Spleen (tissue), 11 donors: Measurements from ENCODE around the gene FKBP2. TPM values are rescaled to one million over a fixed set of nuclear protein-coding genes. Genes with fewer than 3 reads are reported as not detected.

Experiments used
- DNase-seq: peaks from one replicate; pipeline ENCODE4 v3.0.0-alpha.2; 2020
- H3K27ac ChIP-seq, 8 donors: fragments of 200-600 bp; sonication (generic) in 7 of 8; 1 replicate in 4 of 8; 2 replicates in 4 of 8; pipeline versions ENCODE4 v1.5.0 to v1.8.0; 2016 to 2021; ENCODE audit warnings: inconsistent platforms in 4 of 8, mild to moderate bottlenecking in 4 of 8, moderate library complexity in 1 of 8
- H3K27me3 ChIP-seq, 7 donors: fragments of 200-600 bp; sonication (generic) in 6 of 7; replicated peaks in 1 of 7; 1 replicate in 4 of 7; 2 replicates in 3 of 7; pipeline versions ENCODE4 v1.5.0 to v1.8.0; 2016 to 2021; ENCODE audit warnings: inconsistent platforms in 3 of 7, mild to moderate bottlenecking in 1 of 7
- H3K36me3 ChIP-seq, 6 donors: fragments of 200-600 bp; sonication (generic) in 5 of 6; 1 replicate in 4 of 6; 2 replicates in 2 of 6; pipeline versions ENCODE4 v1.5.0 to v1.8.0; 2016 to 2021; ENCODE audit warnings: inconsistent platforms in 2 of 6
- H3K4me1 ChIP-seq, 6 donors: fragments of 200-600 bp; sonication (generic) in 5 of 6; 1 replicate in 3 of 6; 2 replicates in 3 of 6; pipeline versions ENCODE4 v1.5.0 to v1.8.0; 2016 to 2021; ENCODE audit warnings: inconsistent platforms in 3 of 6
- H3K4me3 ChIP-seq, 8 donors: fragments of 200-600 bp; sonication (generic) in 7 of 8; 1 replicate in 4 of 8; 2 replicates in 4 of 8; pipeline versions ENCODE4 v1.5.0 to v1.8.0; 2016 to 2021; ENCODE audit warnings: inconsistent platforms in 4 of 8, mild to moderate bottlenecking in 4 of 8, moderate library complexity in 2 of 8
- H3K9me3 ChIP-seq, 8 donors: fragments of 200-600 bp; sonication (generic) in 7 of 8; 1 replicate in 4 of 8; 2 replicates in 4 of 8; pipeline versions ENCODE4 v1.5.0 to v1.8.0; 2016 to 2021; ENCODE audit warnings: inconsistent platforms in 4 of 8
- POLR2A ChIP-seq, 3 donors: fragments of 450-650 bp; IDR thresholded peaks; one replicate each; pipeline ENCODE4 v1.5.1; 2017; ENCODE audit warnings: antibody characterized with exemption in 3 of 3, mild to moderate bottlenecking in 1 of 3
- POLR2AphosphoS5 ChIP-seq, 3 donors: sonication (generic); formaldehyde crosslinking; IDR thresholded peaks; one replicate each; pipeline ENCODE4 v1.5.1; 2017; ENCODE audit warnings: antibody characterized with exemption in 3 of 3
- WGBS, 5 donors: extraction: QIAGEN DNeasy Blood & Tissue Kit in 3 of 5; methylation state at CpG; one replicate each; pipeline versions ENCODE4 v1.1.5 to v1.1.7; 2013 to 2018; 5-methylcytosine and 5-hydroxymethylcytosine counted together
- intact Hi-C: fragments of 100-400 bp; cut with DNase I; formaldehyde crosslinking; loops from one replicate; pipeline ENCODE4 v1.15.0; 2023; ENCODE audit warnings: low total_unique reads
- polyA plus RNA-seq, 3 donors: library from polyadenylated mRNA; stranded (reverse); fragments of 200-250 nt; gene quantifications; one replicate each; pipeline ENCODE4 v1.2.1, GENCODE V29; 2013
- total RNA-seq, 7 donors: library from RNA; depleted of rRNA in 3 of 7; stranded (reverse); fragments of >200 nt in 3 of 7; fragmentation: NEBNext Ultra II Directional in 4 of 7; extraction: Animal tissue kit (Norgen Biotek cat#: 25700) in 4 of 7; gene quantifications; one replicate each; pipeline versions ENCODE4 v1.1.0 to v1.2.1, GENCODE V29; 2016 to 2021
- TF ChIP-seq, protein P1 (sequence below), 11 experiments: fragments of 200-600 bp in 7 of 11; fragments of 450-650 bp in 4 of 11; sonication (generic) in 4 of 11; IDR thresholded peaks in 8 of 11; conservative IDR thresholded peaks in 3 of 11; 1 replicate in 7 of 11; 2 replicates in 4 of 11; pipeline versions ENCODE4 v1.4.0 to v1.8.0; 2016 to 2021; ENCODE audit warnings: antibody characterized with exemption in 11 of 11, inconsistent platforms in 4 of 11, mild to moderate bottlenecking in 1 of 11
- donor health status: healthy with polysubstance abuse.
- donor health status: DM: no; HTN: no; CAD: no; lungs with moderate emphysema.
- donor health status: DM: no; HTN: no; CAD: no.
- donor health status: Bipolar disorder and iron deficiency.
- donor health status: healthy.
- donor health status: DM: no; HTN: no; CAD: no.
- donor health status: DM: yes; HTN: yes; CAD: no.

The FKBP2 gene
- total and polyA plus RNA-seq, 10 donors: 26.9 to 104 (median 44.7) TPM

- TF ChIP-seq POLR2AphosphoS5 (IDR thresholded peaks at IDR 0.05): no peak
- TF ChIP-seq POLR2A (IDR thresholded peaks at IDR 0.05): no peak
- TF ChIP-seq, protein P1, sequence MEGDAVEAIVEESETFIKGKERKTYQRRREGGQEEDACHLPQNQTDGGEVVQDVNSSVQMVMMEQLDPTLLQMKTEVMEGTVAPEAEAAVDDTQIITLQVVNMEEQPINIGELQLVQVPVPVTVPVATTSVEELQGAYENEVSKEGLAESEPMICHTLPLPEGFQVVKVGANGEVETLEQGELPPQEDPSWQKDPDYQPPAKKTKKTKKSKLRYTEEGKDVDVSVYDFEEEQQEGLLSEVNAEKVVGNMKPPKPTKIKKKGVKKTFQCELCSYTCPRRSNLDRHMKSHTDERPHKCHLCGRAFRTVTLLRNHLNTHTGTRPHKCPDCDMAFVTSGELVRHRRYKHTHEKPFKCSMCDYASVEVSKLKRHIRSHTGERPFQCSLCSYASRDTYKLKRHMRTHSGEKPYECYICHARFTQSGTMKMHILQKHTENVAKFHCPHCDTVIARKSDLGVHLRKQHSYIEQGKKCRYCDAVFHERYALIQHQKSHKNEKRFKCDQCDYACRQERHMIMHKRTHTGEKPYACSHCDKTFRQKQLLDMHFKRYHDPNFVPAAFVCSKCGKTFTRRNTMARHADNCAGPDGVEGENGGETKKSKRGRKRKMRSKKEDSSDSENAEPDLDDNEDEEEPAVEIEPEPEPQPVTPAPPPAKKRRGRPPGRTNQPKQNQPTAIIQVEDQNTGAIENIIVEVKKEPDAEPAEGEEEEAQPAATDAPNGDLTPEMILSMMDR (IDR thresholded peaks at IDR 0.05 in 8 of 11, conservative IDR thresholded peaks at IDR 0.05 in 3 of 11): no peak
- 84 to 95% (median 94%) methylated on average over 14 to 15 of the region's 15 CpGs for WGBS, 5 donors
- Histone ChIP-seq H3K9me3 (no peaks in the 10 kb centered on the region), H3K27ac (no peak overlapping the region), H3K27me3 (no peaks in the 10 kb centered on the region), H3K36me3 (peaks cover 0 to 44% (median 20%) of the 10 kb centered on the region in 6 donors), H3K4me1 (peaks cover 5 to 32% (median 14%) of the 10 kb centered on the region in 6 donors), H3K4me3 (no peak overlapping the region)
- intact Hi-C loops: no loop called here
- DNase-seq: no peak
Observed at GRCh38 chr11:64275031-64275800, 34.3 kb downstream of the FKBP2 start.

GRCh38 chr11:64275841-64276240 is 34.9 kb downstream of the FKBP2 start:
- intact Hi-C loops: no loop called here
- Histone ChIP-seq H3K4me1 (peaks cover 5 to 27% (median 14%) of the 10 kb centered on the region in 6 donors), H3K36me3 (peaks cover 0 to 47% (median 20%) of the 10 kb centered on the region in 6 donors), H3K9me3 (no peaks in the 10 kb centered on the region), H3K27me3 (no peaks in the 10 kb centered on the region), H3K27ac (no peak overlapping the region), H3K4me3 (no peak overlapping the region)
- 43 to 100% (median 89%) methylated on average over 1 to 2 of the region's 2 CpGs for WGBS, 5 donors
- TF ChIP-seq POLR2A (IDR thresholded peaks at IDR 0.05): no peak
- TF ChIP-seq, protein P1 (IDR thresholded peaks at IDR 0.05 in 8 of 11, conservative IDR thresholded peaks at IDR 0.05 in 3 of 11): no peak
- TF ChIP-seq POLR2AphosphoS5 (IDR thresholded peaks at IDR 0.05): no peak
- DNase-seq: no peak

DNA sequence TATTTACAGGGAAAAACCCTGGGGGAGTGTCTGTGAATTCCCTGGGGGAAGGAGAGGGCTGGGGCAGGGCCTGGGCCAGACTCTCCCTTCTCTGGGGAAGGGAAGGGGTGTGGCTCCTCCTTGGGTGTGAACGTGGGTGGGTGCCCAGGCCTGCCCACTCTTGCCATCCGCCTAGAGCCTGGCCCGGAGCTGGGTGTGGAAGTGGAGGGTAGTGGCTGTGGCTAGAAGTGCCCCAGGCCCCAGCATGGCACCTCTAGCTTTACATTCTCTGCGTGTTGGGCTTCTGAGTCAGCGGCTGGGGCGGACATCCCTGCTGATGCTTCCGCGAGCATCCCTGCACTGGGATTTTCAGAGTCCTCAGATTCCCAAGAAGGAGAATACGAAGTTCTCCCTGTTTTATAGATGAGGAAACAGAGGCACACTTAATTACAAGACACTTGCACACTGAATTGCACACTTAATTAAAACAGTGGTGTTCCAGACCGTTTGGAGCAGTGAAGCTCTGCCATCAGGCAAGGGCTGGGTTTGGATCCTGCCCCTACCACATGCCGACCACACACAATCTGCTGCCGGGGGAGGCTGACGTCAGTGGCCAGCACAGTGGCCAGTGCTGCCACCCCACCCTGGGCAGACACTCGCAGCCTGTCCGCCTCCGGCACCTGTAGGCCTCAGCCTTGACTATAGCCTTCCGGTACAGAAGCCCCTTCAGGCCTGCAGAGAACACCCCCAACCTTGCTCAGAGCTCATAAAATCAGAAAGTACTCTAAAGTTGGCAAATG is 35.9 kb downstream of the FKBP2 start:
- Histone ChIP-seq H3K36me3 (peaks cover 0 to 57% (median 20%) of the 10 kb centered on the region in 6 donors), H3K9me3 (no peaks in the 10 kb centered on the region), H3K27ac (no peak overlapping the region), H3K4me3 (no peak overlapping the region), H3K27me3 (no peaks in the 10 kb centered on the region), H3K4me1 (peaks cover 3 to 21% (median 11%) of the 10 kb centered on the region in 6 donors)
- intact Hi-C loops: no loop called here
- TF ChIP-seq, protein P1 (IDR thresholded peaks at IDR 0.05 in 8 of 11, conservative IDR thresholded peaks at IDR 0.05 in 3 of 11): no peak
- no peak for TF ChIP-seq POLR2A (IDR thresholded peaks at IDR 0.05)
- TF ChIP-seq POLR2AphosphoS5 (IDR thresholded peaks at IDR 0.05): no peak
- 82 to 91% (median 86%) methylated on average over 17 of the region's 17 CpGs for WGBS, 5 donors
- no peak for DNase-seq
